Activated CD8-positive, alpha-beta T cell treated with anti-CD3 and anti-CD28 coated beads for 36 hours (primary cell): ENCODE measurements around the gene SORCS2. TPM values are rescaled to one million over a fixed set of nuclear protein-coding genes. Genes with fewer than 3 reads are reported as not detected.

Experiments used
- ATAC-seq: fragments of 200-7000 bp; cut with Tn5 transposase; one replicate; pipeline ENCODE4 v1.10.0; 2021; ENCODE audit warnings: mild to moderate bottlenecking, moderate library complexity
- CTCF ChIA-PET: fragments of 350-600 bp; sonication (Branson Sonifier 250); formaldehyde crosslinking; loops from one replicate; lab custom pipeline; 2021; ENCODE audit warnings: antibody characterized with exemption; lab: Charles Lee
- POLR2A ChIA-PET: fragments of 350-600 bp; sonication (Branson Sonifier 250); formaldehyde crosslinking; loops from one replicate; lab custom pipeline; 2021; ENCODE audit warnings: antibody characterized with exemption; lab: Charles Lee
- DNase-seq: peaks from one replicate; pipeline ENCODE4 v3.0.0-alpha.2; 2020
- H3K27ac Mint-ChIP-seq: one replicate; pipeline ENCODE4 v1.8.0; 2021; ENCODE audit warnings: mild to moderate bottlenecking, mixed read lengths
- H3K27me3 Mint-ChIP-seq: one replicate; pipeline ENCODE4 v1.8.0; 2021; ENCODE audit warnings: mixed read lengths
- H3K36me3 Mint-ChIP-seq: one replicate; pipeline ENCODE4 v1.8.0; 2021; ENCODE audit warnings: low read depth, mixed read lengths
- H3K4me1 Mint-ChIP-seq: one replicate; pipeline ENCODE4 v1.8.0; 2021; ENCODE audit warnings: low read depth, mixed read lengths
- H3K4me3 Mint-ChIP-seq: one replicate; pipeline ENCODE4 v1.8.0; 2021; ENCODE audit warnings: mild to moderate bottlenecking, moderate library complexity, mixed read lengths
- H3K9me3 Mint-ChIP-seq: one replicate; pipeline ENCODE4 v1.8.0; 2021; ENCODE audit warnings: mixed read lengths
- CTCF ChIP-seq: fragments of 200-600 bp; IDR thresholded peaks from one replicate; pipeline ENCODE4 v1.8.0; 2022; ENCODE audit warnings: antibody characterized with exemption, mild to moderate bottlenecking
- intact Hi-C: fragments of 100-400 bp; cut with micrococcal nuclease; formaldehyde crosslinking; loops from one replicate; pipeline ENCODE4 v1.10.0; 2022
- total RNA-seq, 2 experiments: library from RNA; stranded (reverse); gene quantifications; one replicate each; pipeline ENCODE4 v1.2.3, GENCODE V29; 2021

Gene SORCS2
- total RNA-seq, 2 experiments from 2014 or later = 0.05 TPM; not detected in 1

GRCh38 chr4:7396186-7396910, 204.0 kb downstream of the SORCS2 start:
- intact Hi-C loops = no loop called here
- ChIA-PET POLR2A (no interaction called here), CTCF (no interaction called here)
- Mint-ChIP-seq H3K36me3 (no peaks in the 10 kb centered on the region), H3K27ac (no peak overlapping the region), H3K27me3 (peaks cover 13% of the 10 kb centered on the region), H3K4me3 (no peak overlapping the region), H3K4me1 (no peaks in the 10 kb centered on the region), H3K9me3 (no peaks in the 10 kb centered on the region)
- ATAC-seq (no peak), DNase-seq (no peak)
- TF ChIP-seq CTCF = no peak

DNA sequence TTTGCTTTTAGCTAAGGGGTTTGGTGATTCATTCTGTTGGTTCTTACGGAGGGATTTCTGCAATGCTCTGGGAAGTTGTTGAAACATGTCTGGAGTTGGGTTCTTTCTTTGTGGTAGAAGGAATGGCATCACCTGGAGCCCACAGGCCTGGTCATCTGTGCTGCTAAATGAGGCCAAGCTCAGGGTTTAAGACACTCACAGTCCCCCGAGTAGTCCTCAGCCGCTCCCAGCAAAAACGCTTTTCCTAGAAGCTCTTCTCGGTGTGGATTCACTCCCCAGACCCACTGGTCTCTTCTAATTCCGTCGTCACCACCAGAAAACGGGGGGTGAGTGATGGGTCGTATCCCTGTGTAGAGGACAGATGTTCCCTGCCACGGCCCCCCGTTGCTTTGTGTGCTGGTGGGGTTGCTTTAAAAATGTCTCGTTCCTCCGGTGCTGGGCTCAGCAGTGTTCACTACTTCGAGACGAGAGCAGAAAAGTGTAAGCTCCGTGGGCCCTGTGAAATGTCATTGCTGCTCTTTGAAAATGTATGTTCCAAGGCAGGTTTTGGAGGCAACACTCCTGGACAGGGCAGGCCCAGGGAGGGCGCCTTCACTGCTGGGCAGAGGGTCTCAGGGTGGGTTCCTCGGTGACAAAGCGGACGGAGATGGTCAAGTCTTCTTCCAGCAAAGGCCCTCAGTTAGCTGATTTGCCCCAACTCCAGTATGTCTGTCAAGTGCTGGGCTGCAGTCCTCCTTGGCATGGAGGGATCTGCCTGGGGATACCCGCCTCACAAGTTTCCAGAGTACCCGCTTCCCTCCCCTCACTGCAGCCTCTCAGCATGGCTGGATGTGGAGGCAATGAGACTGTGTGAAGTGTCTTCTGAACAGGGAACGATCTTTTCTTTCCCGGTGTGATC, 205.1 kb downstream of the SORCS2 start:
- DNase-seq = no peak
- TF ChIP-seq CTCF = no peak
- CTCF ChIA-PET = no interaction called here
- intact Hi-C loops = no loop called here
- Mint-ChIP-seq H3K4me1 (no peaks in the 10 kb centered on the region), H3K27me3 (peaks cover 13% of the 10 kb centered on the region), H3K36me3 (no peaks in the 10 kb centered on the region), H3K27ac (no peak overlapping the region), H3K9me3 (no peaks in the 10 kb centered on the region), H3K4me3 (no peak overlapping the region)
- POLR2A ChIA-PET = interaction anchor here (0.5 kb wide), 1 partner anchor 15 kb away, joined by 3 read pairs; no protein-coding TSS in a partner anchor
- ATAC-seq = no peak

- Mint-ChIP-seq H3K36me3 (no peaks in the 10 kb centered on the region), H3K4me1 (no peaks in the 10 kb centered on the region), H3K27ac (no peak overlapping the region), H3K27me3 (peaks cover 13% of the 10 kb centered on the region), H3K4me3 (no peak overlapping the region), H3K9me3 (no peaks in the 10 kb centered on the region)
- DNase-seq (peak; percentile 3), ATAC-seq (no peak)
- ChIA-PET CTCF (no interaction called here), POLR2A (interaction anchor here (0.5 kb wide), 1 partner anchor 15 kb away, joined by 3 read pairs; no protein-coding TSS in a partner anchor)
- intact Hi-C loops = no loop called here
- TF ChIP-seq CTCF = no peak
Observed at GRCh38 chr4:7398104-7398423, 205.7 kb downstream of the SORCS2 start.

DNA sequence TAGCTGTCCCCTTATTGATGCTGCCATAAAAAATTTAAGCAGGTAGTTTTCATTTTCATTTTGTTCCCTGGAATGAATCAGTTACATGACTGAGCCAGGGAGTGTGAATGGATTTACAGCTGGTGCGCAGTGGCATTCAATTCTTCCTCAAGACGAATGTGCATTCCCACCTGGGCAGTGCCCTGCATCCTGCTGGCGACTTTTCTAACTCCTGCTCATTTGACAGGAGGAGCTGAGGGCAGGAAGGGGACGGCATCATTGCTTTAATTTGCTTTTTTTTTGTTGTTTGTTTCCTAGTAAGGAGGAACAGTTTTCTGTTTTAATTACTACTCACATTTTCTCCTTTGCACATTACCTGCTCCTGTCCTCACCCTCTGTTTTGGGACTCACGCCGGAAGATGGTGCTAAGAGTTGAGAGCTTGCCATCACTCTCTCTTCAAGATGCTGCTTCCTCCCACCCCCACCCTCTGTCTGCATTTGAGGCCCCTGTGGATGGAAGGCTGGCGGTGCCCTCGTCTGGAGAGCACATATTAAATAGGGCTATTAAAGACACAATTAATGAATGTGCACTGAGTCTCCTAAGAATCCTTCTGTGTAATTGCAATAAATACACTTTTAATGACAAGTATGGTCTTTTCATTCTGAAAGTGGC, 206.6 kb downstream of the SORCS2 start:
- TF ChIP-seq CTCF = no peak
- ATAC-seq (no peak), DNase-seq (no peak)
- H3K27ac Mint-ChIP-seq = no peak overlapping the region
- peaks cover 13% of the 10 kb centered on the region for H3K27me3 Mint-ChIP-seq
- no peaks in the 10 kb centered on the region for H3K4me1 Mint-ChIP-seq
- no peaks in the 10 kb centered on the region for H3K36me3 Mint-ChIP-seq
- H3K9me3 Mint-ChIP-seq = no peaks in the 10 kb centered on the region
- ChIA-PET CTCF (no interaction called here), POLR2A (no interaction called here)
- intact Hi-C loops = no loop called here
- H3K4me3 Mint-ChIP-seq = no peak overlapping the region
